ENCODE results near the gene P2RY8.
"Not testable (repeated sequence)": the region's sequence is repeated elsewhere in the genome, so short reads cannot be mapped to it uniquely, and the experiment has no call there.

P2RY8 gene

GRCh38 chrX:1485033-1485432, 52.0 kb downstream of the P2RY8 start:
- no peak for DNase-seq

DNA sequence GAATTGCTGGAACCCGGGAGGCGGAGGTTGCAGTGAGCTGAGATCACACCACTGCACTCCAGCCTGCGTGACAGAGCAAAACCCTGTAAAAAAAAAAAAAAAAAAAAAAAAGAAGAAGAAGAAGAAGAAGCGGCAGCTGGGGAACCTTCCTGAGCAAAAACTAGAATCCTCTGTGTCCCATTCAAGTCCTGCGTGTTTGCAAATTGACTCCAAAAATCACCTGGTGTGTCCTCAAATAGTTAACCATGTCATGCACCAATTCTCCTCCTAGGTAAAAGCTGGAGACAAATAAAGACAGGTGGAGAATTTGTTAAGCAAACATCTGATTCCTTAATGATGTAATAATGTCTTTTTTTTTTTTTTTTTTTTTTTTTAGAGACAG, 52.4 kb downstream of the P2RY8 start:
- DNase-seq = no peak

GRCh38 chrX:1483843-1484637, 52.9 kb downstream of the P2RY8 start:
- DNase-seq = no peak

DNA sequence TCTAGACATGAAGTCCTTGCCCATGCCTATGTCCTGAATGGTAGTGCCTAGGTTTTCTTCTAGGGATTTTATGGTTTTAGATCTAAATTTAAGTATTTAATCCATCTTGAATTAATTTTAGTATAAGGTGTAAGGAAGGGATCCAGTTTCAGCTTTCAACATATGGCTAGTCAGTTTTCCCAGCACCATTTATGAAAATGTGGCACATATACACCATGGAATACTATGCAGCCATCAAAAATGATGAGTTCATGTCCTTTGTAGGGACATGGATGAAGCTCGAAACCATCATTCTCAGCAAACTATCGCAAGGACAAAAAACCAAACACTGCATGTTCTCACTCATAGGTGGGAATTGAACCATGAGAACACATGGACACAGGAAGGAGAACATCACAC, 54.5 kb downstream of the P2RY8 start:
- not testable (repeated sequence) for DNase-seq

- DNase-seq = no peak
Observed at GRCh38 chrX:1481636-1482529, 55.1 kb downstream of the P2RY8 start.

DNA sequence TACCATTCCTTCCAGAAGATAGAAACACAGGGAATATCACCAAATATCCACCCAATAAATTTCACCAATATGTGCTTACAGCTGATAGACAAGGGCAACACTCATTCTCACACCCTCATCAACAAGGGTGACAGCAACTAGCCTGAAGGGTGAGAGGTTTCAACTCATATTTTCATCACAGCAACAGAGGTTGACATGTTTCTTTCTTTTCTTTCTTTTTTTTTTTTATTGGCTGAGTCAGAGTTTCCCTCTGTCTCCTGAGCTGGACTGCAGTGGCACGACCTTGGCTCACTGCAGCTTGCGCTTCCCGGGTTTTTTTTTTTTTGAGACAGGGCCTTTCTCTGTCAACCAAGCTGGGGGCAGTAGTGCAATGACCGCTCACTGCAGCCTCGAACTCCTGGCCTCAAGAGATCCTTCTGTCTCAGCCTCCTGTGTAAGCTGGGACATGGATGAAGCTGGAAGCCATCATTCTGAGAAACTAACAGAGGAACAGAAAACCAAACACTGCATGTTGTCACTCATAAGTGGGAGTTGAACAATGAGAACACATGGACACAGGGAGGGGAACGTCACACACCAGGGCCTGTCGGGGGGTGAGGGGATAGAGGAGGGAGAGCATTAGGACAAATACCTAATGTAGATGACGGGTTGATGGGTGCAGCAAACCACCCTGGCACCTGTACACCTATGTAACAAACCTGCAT, 56.8 kb downstream of the P2RY8 start:
- no peak for DNase-seq

GRCh38 chrX:1477801-1478458, 59.1 kb downstream of the P2RY8 start:
- DNase-seq = no peak

GRCh38 chrX:1477229-1477628, 59.8 kb downstream of the P2RY8 start:
- DNase-seq = no peak

- DNase-seq = no peak
Observed at GRCh38 chrX:1476682-1477081, 60.3 kb downstream of the P2RY8 start.

- DNase-seq = no peak
Observed at GRCh38 chrX:1475881-1476280, 61.1 kb downstream of the P2RY8 start.

GRCh38 chrX:1475481-1475880, 61.5 kb downstream of the P2RY8 start:
- no peak for DNase-seq

GRCh38 chrX:1474593-1474992, 62.4 kb downstream of the P2RY8 start:
- DNase-seq = not testable (repeated sequence)

- no peak for DNase-seq
Observed at GRCh38 chrX:1472975-1473374, 64.0 kb downstream of the P2RY8 start.

GRCh38 chrX:1468250-1468772, 68.7 kb downstream of the P2RY8 start:
- peak; percentile 37 for DNase-seq

- no peak for DNase-seq
Observed at GRCh38 chrX:1466971-1467561, 69.9 kb downstream of the P2RY8 start.

DNA sequence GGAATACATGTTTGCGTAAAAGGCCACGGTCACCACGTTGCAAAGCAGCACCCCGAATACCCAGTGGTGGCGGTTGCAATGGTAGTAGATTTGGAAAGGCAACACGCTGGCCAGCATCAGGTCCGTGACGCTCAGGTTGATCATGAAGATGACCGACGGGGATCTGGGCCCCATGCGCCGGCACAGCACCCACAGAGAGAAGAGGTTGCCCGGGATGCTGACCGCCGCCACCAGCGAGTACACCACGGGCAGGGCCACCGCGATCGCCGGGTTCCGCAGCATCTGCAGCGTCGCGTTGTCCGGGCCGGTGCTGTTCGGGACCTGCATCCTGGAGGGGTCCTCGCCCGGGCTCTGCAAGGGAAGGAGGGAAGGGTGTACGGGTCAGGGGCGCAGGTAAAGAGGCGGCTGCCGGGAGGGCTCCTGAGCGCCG, 70.7 kb downstream of the P2RY8 start:
- DNase-seq = no peak

DNA sequence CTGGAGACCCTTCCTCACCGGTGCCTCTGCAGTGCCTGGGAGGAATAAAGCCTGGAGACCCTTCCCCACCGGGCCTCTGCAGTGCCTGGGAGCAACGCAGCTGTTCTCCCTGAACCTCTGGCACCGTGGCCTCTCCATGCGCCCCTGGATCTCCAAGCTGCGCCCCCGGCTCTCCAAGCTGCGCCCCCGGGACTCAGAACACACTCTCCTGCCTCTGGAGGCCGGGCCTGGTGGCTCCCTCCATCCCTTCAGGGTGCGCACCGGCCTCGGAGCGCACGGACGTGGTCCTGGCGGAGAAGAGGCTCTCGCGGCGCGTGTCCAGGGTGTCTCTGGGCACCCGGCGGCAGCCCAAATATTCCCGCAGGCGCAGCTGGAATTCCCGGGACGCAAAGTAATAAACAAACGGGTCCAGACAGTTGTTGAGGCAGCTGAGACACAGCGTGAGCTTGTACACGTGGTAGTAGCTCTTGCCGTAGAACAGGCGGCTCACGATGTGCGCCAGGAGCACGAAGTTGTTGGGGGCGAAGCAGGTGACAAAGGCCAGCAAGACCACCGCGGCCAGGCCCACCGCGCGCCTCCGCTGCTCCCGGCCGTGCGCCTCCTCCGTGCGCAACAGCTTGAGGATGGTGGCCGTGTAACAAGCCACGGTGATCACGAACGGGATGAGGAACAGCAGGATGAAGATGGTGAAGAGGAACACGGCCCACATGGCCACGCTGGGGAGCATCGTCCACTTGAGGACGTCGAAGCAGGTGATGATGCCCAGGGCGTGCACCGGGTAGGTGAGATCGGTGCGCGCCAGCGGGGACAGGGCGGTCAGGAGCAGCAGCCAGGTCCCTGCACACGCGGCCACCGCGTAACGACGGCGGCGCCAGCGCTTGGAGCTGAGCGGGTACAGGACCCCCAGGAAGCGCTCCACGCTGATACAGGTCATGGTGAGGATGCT, 71.4 kb downstream of the P2RY8 start:
- no peak for DNase-seq

- DNase-seq = no peak
Observed at GRCh38 chrX:1464971-1465285, 72.1 kb downstream of the P2RY8 start.

GRCh38 chrX:1464041-1464970, 72.7 kb downstream of the P2RY8 start:
- DNase-seq = no peak

DNA sequence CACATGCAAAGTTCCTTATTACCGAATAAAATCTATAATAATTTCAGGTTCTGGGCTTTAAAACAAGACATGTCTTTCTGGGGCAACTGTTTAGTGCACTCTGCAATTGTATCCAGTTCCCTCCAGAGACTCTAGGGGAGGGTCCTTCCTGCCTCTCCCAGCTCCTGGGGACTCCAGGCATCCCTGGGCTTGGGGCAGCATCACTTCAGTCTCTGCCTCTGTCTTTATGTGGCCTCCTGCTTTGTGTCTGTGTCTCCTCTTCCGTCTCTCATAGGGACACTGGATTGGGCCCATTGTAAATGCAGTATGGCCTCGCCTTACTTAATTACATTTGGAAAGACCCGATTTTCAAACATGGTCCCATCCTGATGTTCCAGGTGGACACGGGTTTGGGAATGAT, 73.4 kb downstream of the P2RY8 start:
- no peak for DNase-seq

Data from effector CD8-positive, alpha-beta T cell (primary cell).